Measurements from ENCODE around the gene BRINP2.

DNA sequence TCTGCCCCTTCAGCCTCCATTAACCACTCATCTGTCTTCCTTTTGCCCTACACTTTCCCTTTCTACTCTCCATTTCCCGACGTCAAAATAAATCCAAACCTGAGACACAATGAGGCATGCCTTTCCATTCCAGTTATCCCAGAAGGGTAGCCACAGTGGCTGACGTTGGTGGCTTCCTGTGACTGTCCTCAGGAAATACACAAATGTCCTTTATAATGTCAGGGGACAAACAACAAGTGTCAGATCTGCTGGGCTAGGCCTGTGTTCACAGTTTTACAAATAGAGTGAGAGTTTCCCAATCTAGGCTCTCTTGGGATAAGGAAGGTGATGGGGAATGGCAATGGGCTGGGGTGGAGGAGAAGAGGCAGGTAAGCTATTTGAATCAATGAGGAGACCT, 135.3 kb downstream of the BRINP2 start:
- no peak for TF ChIP-seq YY1 (IDR thresholded peaks at IDR 0.05; ENCODE audit: low read depth)
- TF ChIP-seq MAX (IDR thresholded peaks at IDR 0.05), result no peak
- no peak for TF ChIP-seq REST (IDR thresholded peaks at IDR 0.05; ENCODE audit: low read depth)
- no peak for TF ChIP-seq USF1 (IDR thresholded peaks at IDR 0.05)
- TF ChIP-seq EP300 (IDR thresholded peaks at IDR 0.05; ENCODE audit: borderline replicate concordance), result no peak
- TF ChIP-seq TAF1 (IDR thresholded peaks at IDR 0.05; ENCODE audit: low read depth), result no peak
- TF ChIP-seq RAD21 (IDR thresholded peaks at IDR 0.05; ENCODE audit: low read depth), result no peak
- no peak for TF ChIP-seq ZBTB7A (IDR thresholded peaks at IDR 0.05; ENCODE audit: low read depth)
- no peak for TF ChIP-seq FOXM1 (IDR thresholded peaks at IDR 0.05; ENCODE audit: borderline replicate concordance, low read depth)
- TF ChIP-seq CREB1 (IDR thresholded peaks at IDR 0.05; ENCODE audit: low read depth), result no peak
- TF ChIP-seq TEAD4 (IDR thresholded peaks at IDR 0.05), result no peak
- TF ChIP-seq TCF12 (IDR thresholded peaks at IDR 0.05; ENCODE audit: low read depth), result no peak
